ENCODE measurements around the gene PTPRR. TPM values are rescaled to one million over a fixed set of nuclear protein-coding genes. Genes with fewer than 3 reads are reported as not detected.

Gene PTPRR
- total RNA-seq, 1 donor from 2014 or later, result 0.55 TPM

GRCh38 chr12:70845268-70845667, 75.3 kb downstream of the PTPRR start:
- ATAC-seq, result no peak
- intact Hi-C loops (cut with micrococcal nuclease), result loop anchor here (10.0 kb wide), 1 partner anchor 110 kb away; no protein-coding TSS in a partner anchor
- no peak for DNase-seq

DNA sequence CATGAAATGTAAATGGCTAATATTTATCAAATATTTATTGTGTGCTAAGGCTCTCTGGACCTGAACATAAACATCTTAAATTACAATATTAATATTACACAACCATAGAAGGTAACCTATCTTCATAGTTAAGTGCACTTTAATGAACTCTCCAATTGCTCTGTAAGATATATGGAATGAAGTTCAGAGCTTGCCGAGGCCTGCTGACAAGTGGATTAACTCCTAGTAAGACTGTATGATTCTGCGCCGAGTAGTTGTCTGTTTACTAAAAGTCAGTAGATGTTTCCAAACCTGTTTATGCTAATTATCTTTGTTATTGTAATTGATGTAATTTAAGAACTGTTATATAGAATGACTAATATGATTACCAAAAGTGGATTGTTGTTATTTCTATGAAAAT, 77.2 kb downstream of the PTPRR start:
- intact Hi-C loops (cut with micrococcal nuclease), result loop anchor here (10.0 kb wide), 1 partner anchor 109 kb away; no protein-coding TSS in a partner anchor
- no peak for ATAC-seq
- DNase-seq, result no peak

GRCh38 chr12:70842942-70843341, 77.6 kb downstream of the PTPRR start:
- ATAC-seq, result no peak

GRCh38 chr12:70842136-70842535, 78.4 kb downstream of the PTPRR start:
- intact Hi-C loops (cut with micrococcal nuclease), result loop anchor here (10.0 kb wide), 1 partner anchor 107 kb away; no protein-coding TSS in a partner anchor
- DNase-seq, result no peak
- no peak for ATAC-seq

More at GRCh38 chr12:70842942-70843341, 77.6 kb downstream of the PTPRR start:
- no peak for DNase-seq
- intact Hi-C loops (cut with micrococcal nuclease), result loop anchor here (10.0 kb wide), 1 partner anchor 108 kb away; no protein-coding TSS in a partner anchor

- intact Hi-C loops (cut with micrococcal nuclease), result loop anchor here (10.0 kb wide), 1 partner anchor 106 kb away; no protein-coding TSS in a partner anchor
- ATAC-seq (no peak), DNase-seq (no peak)
These were observed 79.7 kb downstream of the PTPRR start for GRCh38 chr12:70840656-70841350.

- ATAC-seq (no peak), DNase-seq (no peak)
- intact Hi-C loops (cut with micrococcal nuclease), result no loop called here
These were observed 81.0 kb downstream of the PTPRR start for GRCh38 chr12:70839544-70839943.

- intact Hi-C loops (cut with micrococcal nuclease), result no loop called here
- ATAC-seq (no peak), DNase-seq (no peak)
These were observed 82.4 kb downstream of the PTPRR start for GRCh38 chr12:70838127-70838526.

DNA sequence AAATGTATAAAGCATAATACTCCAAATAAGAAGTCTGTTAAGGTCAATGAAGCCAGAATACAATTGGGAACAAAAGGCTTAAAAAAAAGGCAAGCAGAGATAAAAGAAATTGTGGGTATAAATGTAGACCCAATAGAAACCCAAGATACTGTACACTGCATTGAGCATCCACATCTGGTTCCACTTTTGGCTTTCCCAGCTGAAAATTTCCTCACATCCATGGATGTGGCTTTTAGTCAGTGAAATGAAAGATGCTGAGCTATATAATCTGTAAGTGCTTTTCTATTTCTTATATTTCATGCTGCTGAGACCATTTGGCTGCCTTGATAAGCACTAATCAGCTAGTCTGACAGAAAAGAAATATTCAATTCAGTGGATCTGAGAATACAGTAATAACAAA, 83.5 kb downstream of the PTPRR start:
- DNase-seq (no peak), ATAC-seq (no peak)
- intact Hi-C loops (cut with micrococcal nuclease), result no loop called here

- no peak for DNase-seq
- ATAC-seq, result no peak
- intact Hi-C loops (cut with micrococcal nuclease), result no loop called here
These were observed 84.6 kb downstream of the PTPRR start for GRCh38 chr12:70835948-70836347.

DNA sequence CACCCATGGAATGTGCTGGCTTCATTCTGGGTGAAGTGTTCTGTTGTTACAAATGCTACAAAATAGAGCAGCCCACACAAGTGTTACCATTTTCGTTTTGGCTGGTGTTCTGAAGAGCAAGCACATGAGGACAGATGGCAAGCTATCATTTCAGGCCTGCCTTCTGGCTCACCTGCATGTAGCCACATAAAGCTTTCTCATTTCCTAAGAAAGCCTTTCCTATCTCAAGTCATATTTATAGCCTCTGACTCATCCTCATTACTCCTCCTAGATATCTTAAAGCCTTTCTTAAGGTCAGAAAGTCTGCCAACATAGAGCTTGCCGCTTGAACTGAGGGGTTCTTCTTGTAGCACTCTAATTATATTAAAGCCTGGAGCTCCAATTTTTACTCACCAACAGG, 89.0 kb downstream of the PTPRR start:
- DNase-seq (no peak), ATAC-seq (peak; percentile 42)
- intact Hi-C loops (cut with micrococcal nuclease), result no loop called here

- DNase-seq, result no peak
- peak; percentile 51 for ATAC-seq
These were observed 90.1 kb downstream of the PTPRR start for GRCh38 chr12:70830221-70831061.

DNA sequence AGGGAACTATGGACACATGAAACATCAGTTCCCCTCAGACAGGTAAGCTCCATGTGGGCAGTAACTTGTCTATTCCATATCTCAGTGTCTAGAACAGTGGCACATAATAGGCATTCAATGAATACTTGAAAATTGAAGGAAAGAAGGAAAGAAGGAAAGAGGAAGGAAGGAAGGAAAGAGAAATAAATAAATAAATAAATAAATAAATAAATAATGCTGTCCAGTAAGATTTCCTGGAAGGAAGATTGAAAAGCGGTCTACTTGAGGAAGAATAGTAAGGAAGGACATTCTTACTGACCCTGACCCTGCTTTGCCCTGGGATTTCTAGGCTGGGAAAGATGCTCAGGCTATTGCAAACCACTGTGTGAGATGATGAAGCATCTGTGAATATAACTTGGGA, 91.5 kb downstream of the PTPRR start:
- DNase-seq (no peak), ATAC-seq (no peak)
- intact Hi-C loops (cut with micrococcal nuclease), result no loop called here

More at GRCh38 chr12:70830221-70831061, 90.1 kb downstream of the PTPRR start:
- intact Hi-C loops (cut with micrococcal nuclease), result no loop called here

DNA sequence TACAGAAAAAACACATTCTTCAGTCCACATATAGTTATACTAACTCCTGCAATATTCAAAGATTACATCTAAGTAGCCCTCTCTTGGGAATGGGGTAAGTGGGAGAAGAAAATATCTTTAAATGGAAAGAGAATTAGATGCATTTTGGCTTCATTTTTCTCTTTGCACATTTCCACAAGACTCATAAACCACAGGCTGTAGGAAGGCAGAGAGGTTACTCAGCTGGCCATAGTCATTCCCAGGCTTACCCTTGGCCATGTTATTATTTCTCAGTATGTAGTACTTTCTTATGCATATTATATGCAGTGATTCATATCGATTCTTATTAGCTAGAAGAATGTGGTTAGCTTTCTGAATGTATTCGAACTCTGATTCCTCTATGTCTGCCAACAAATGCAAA, 92.2 kb downstream of the PTPRR start:
- intact Hi-C loops (cut with micrococcal nuclease), result no loop called here
- ATAC-seq (no peak), DNase-seq (no peak)

- ATAC-seq (no peak), DNase-seq (no peak)
- intact Hi-C loops (cut with micrococcal nuclease), result no loop called here
These were observed 94.4 kb downstream of the PTPRR start for GRCh38 chr12:70826156-70826555.

GRCh38 chr12:70824511-70824910, 96.0 kb downstream of the PTPRR start:
- DNase-seq (no peak), ATAC-seq (no peak)
- intact Hi-C loops (cut with micrococcal nuclease), result no loop called here

DNA sequence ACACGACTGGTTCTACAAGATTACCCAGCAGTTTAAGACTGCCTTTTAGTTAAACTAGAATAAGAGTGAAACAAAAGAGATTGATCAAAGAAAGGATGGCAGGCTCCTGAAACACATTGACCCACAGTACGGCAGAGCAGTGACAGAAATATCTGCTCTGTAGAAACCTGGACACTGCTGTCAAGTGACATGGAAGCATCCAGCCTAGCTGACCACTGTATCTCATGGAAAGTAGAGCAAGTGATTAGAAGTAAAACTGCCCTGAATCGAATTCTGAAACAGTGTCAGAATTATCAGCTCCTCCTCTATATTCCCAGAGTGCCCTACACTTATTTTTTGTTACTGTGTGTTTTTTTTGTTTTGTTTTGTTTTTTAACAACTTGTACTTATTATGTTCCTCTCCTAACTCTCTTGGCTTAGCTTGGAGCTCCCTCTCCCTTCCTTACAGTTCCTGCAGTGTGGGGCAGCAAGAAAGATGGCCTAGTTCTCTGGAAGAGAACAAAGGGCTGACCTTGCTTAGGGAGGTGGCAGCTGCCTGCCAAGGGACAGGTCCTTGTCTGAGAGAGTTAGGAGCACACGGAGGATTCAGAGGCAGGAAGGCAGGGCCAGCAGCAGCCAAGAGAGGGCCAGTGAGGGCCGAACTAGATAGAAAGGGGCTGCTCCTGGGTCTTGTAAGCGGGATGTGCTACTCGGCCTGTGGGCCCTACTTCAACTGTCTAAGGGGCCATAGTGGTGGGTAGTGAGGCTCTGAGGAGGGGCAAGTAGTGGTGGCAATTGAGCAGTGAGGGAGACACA, 97.2 kb downstream of the PTPRR start:
- DNase-seq (no peak), ATAC-seq (no peak)
- intact Hi-C loops (cut with micrococcal nuclease), result no loop called here

DNA sequence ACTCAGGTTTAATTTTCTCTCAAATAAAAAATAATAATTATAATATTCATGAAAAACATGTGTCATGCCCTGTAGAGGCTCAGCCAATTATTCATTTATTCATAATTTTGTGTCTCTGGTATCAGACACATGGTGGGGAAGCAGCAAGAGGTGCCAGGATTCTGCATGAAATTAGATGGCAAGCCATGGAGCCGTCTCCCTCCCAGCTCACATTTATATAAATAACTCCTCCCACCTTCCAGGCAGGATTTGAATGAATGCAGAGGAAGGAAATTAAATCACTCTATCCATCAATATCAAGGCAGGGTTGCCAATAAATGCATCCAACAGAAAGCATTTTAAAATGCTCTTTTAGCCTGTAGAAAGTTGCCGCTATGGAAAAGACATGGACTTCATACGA, 98.1 kb downstream of the PTPRR start:
- DNase-seq, result no peak
- intact Hi-C loops (cut with micrococcal nuclease), result no loop called here
- ATAC-seq, result no peak

DNA sequence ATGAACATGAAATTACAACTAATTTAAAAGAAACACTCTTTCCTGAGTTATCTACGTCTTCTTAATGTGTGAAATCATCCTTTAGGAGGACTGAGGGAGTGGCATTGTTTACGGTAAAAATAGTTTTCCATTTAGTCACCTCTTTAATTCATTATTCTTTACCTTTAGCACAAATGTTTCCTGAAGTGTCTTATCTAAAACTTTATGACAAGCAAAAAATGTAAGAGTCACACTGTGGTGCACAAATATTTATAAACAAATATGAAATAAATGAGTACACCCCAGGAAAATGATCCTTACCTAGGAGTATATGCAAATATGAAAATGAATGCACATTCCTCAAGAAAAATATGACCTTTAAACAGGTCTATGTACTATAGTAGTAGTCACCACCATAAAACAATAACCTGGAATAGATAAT, 104.6 kb downstream of the PTPRR start:
- no peak for ATAC-seq
- no peak for DNase-seq
- intact Hi-C loops (cut with micrococcal nuclease), result no loop called here

DNA sequence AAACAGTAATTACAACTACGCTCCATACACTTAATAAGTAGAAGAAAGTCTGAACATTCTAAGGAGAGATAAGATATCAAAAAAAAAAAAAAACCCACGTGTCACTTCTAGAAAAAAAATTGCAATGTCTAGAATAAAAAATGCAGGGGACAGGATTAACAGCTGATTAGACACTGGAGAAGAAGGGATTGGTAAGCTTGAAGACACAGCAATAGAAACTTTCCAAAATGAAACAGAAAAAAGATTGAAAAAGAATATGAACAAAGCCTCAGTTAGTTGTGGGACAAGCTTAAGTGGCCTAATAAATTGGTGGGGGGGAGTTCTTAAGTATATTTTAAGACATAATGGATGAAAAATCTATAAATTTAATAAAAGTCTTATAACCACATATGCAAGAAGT, 105.5 kb downstream of the PTPRR start:
- no peak for DNase-seq
- ATAC-seq, result no peak
- intact Hi-C loops (cut with micrococcal nuclease), result no loop called here

- intact Hi-C loops (cut with micrococcal nuclease), result no loop called here
- DNase-seq, result no peak
- ATAC-seq, result no peak
These were observed 107.0 kb downstream of the PTPRR start for GRCh38 chr12:70813559-70813958.
